Large intestine (tissue), 3 donors: ENCODE data around the gene CTSC. TPM values are rescaled to one million over a fixed set of nuclear protein-coding genes. Genes with fewer than 3 reads are reported as not detected.

Experiments used
- DNase-seq, 2 donors: peaks; one replicate each; pipeline versions ENCODE4 v3.0.0 to v3.0.0-alpha.2; 2013
- H3K27ac ChIP-seq: one replicate; pipeline ENCODE4 v1.5.1; 2013; ENCODE audit warnings: low read length
- H3K27me3 ChIP-seq: 2 replicates; pipeline ENCODE4 v1.6.1; 2013; ENCODE audit warnings: low read length; ENCODE audit not compliant: control insufficient read depth, insufficient read depth
- H3K36me3 ChIP-seq: 2 replicates; pipeline ENCODE4 v1.6.1; 2013; ENCODE audit warnings: low read length; ENCODE audit not compliant: control insufficient read depth, insufficient read depth
- H3K4me1 ChIP-seq: one replicate; pipeline ENCODE4 v1.6.1; 2013; ENCODE audit warnings: low read length; ENCODE audit not compliant: control insufficient read depth, insufficient read depth
- H3K4me3 ChIP-seq: one replicate; pipeline ENCODE4 v1.5.1; 2013; ENCODE audit warnings: low read length
- H3K9me3 ChIP-seq: one replicate; pipeline ENCODE4 v1.6.1; 2013; ENCODE audit warnings: mild to moderate bottlenecking, low read depth, low read length, moderate library complexity; ENCODE audit not compliant: control insufficient read depth
- WGBS: methylation state at CpG from one replicate; pipeline ENCODE4 v1.1.5; 2013; ENCODE audit warnings: low lambda C conversion rate; ENCODE audit not compliant: insufficient coverage; 5-methylcytosine and 5-hydroxymethylcytosine counted together
- polyA plus RNA-seq: library from polyadenylated mRNA; unstranded; fragments of 120-200 nt; gene quantifications from one replicate; pipeline ENCODE4 v1.2.1, GENCODE V29; 2013

Gene CTSC
- polyA plus RNA-seq, 1 donor = 126 TPM

GRCh38 chr11:88370782-88371181 lies 33.2 kb upstream of the CTSC start:
- H3K27ac ChIP-seq = no peak overlapping the region
- H3K36me3 ChIP-seq = no peaks in the 10 kb centered on the region
- no peaks in the 10 kb centered on the region for H3K9me3 ChIP-seq
- no peak for DNase-seq
- H3K27me3 ChIP-seq = no peaks in the 10 kb centered on the region
- no peak overlapping the region for H3K4me3 ChIP-seq
- H3K4me1 ChIP-seq = no peaks in the 10 kb centered on the region
- 83% methylated on average over 1 of the region's 2 CpGs for WGBS

- Histone ChIP-seq H3K27ac (no peak overlapping the region), H3K4me3 (no peak overlapping the region), H3K36me3 (no peaks in the 10 kb centered on the region), H3K9me3 (no peaks in the 10 kb centered on the region), H3K27me3 (no peaks in the 10 kb centered on the region), H3K4me1 (no peaks in the 10 kb centered on the region)
- no peak for DNase-seq
- no CpG with 5 or more reads among the region's 3 CpGs for WGBS
Observed at GRCh38 chr11:88367310-88367709, 29.8 kb upstream of the CTSC start.

- H3K4me1 ChIP-seq = no peaks in the 10 kb centered on the region
- DNase-seq = no peak
- H3K4me3 ChIP-seq = no peak overlapping the region
- no peaks in the 10 kb centered on the region for H3K27me3 ChIP-seq
- H3K27ac ChIP-seq = no peak overlapping the region
- no peaks in the 10 kb centered on the region for H3K9me3 ChIP-seq
- no peaks in the 10 kb centered on the region for H3K36me3 ChIP-seq
- WGBS = 100% methylated on average over 1 of the region's 2 CpGs
Observed at GRCh38 chr11:88363648-88364065, 26.1 kb upstream of the CTSC start.

- Histone ChIP-seq H3K9me3 (no peaks in the 10 kb centered on the region), H3K4me3 (no peak overlapping the region), H3K4me1 (no peaks in the 10 kb centered on the region), H3K27ac (no peak overlapping the region), H3K36me3 (no peaks in the 10 kb centered on the region), H3K27me3 (no peaks in the 10 kb centered on the region)
- DNase-seq = no peak
- WGBS = no CpG with 5 or more reads among the region's 1 CpG
Observed at GRCh38 chr11:88363004-88363403, 25.5 kb upstream of the CTSC start.

- no peak overlapping the region for H3K4me3 ChIP-seq
- 80% methylated on average over 1 of the region's 1 CpG for WGBS
- no peak overlapping the region for H3K27ac ChIP-seq
- H3K9me3 ChIP-seq = no peaks in the 10 kb centered on the region
- H3K27me3 ChIP-seq = no peaks in the 10 kb centered on the region
- no peak for DNase-seq
- no peaks in the 10 kb centered on the region for H3K36me3 ChIP-seq
- no peaks in the 10 kb centered on the region for H3K4me1 ChIP-seq
Observed at GRCh38 chr11:88360141-88360540, 22.6 kb upstream of the CTSC start.

GRCh38 chr11:88359541-88359940 lies 22.0 kb upstream of the CTSC start:
- no CpG with 5 or more reads among the region's 1 CpG for WGBS

GRCh38 chr11:88359114-88359513 lies 21.6 kb upstream of the CTSC start:
- no peaks in the 10 kb centered on the region for H3K27me3 ChIP-seq
- DNase-seq = no peak
- 100% methylated on average over 1 of the region's 1 CpG for WGBS
- H3K9me3 ChIP-seq = no peaks in the 10 kb centered on the region
- H3K4me3 ChIP-seq = no peak overlapping the region
- no peaks in the 10 kb centered on the region for H3K36me3 ChIP-seq
- H3K27ac ChIP-seq = no peak overlapping the region
- H3K4me1 ChIP-seq = no peaks in the 10 kb centered on the region

More at GRCh38 chr11:88359541-88359940, 22.0 kb upstream of the CTSC start:
- no peak for DNase-seq
- Histone ChIP-seq H3K4me1 (no peaks in the 10 kb centered on the region), H3K27me3 (no peaks in the 10 kb centered on the region), H3K36me3 (no peaks in the 10 kb centered on the region), H3K4me3 (no peak overlapping the region), H3K27ac (no peak overlapping the region), H3K9me3 (no peaks in the 10 kb centered on the region)

- 100% methylated on average over 1 of the region's 2 CpGs for WGBS
Observed at GRCh38 chr11:88358040-88358431, 20.5 kb upstream of the CTSC start.

GRCh38 chr11:88357323-88358039 lies 19.9 kb upstream of the CTSC start:
- no CpG with 5 or more reads among the region's 3 CpGs for WGBS
- DNase-seq = no peak
- Histone ChIP-seq H3K27ac (no peak overlapping the region), H3K9me3 (no peaks in the 10 kb centered on the region), H3K4me3 (no peak overlapping the region), H3K36me3 (no peaks in the 10 kb centered on the region), H3K27me3 (no peaks in the 10 kb centered on the region), H3K4me1 (no peaks in the 10 kb centered on the region)

More at GRCh38 chr11:88358040-88358431, 20.5 kb upstream of the CTSC start:
- DNase-seq = no peak
- no peaks in the 10 kb centered on the region for H3K4me1 ChIP-seq
- H3K27ac ChIP-seq = no peak overlapping the region
- no peaks in the 10 kb centered on the region for H3K9me3 ChIP-seq
- no peaks in the 10 kb centered on the region for H3K27me3 ChIP-seq
- no peak overlapping the region for H3K4me3 ChIP-seq
- H3K36me3 ChIP-seq = no peaks in the 10 kb centered on the region

GRCh38 chr11:88355887-88356286 lies 18.4 kb upstream of the CTSC start:
- H3K4me3 ChIP-seq = no peak overlapping the region
- no peak overlapping the region for H3K27ac ChIP-seq
- WGBS = no CpG with 5 or more reads among the region's 2 CpGs
- H3K27me3 ChIP-seq = no peaks in the 10 kb centered on the region
- DNase-seq = no peak
- H3K36me3 ChIP-seq = no peaks in the 10 kb centered on the region
- no peaks in the 10 kb centered on the region for H3K4me1 ChIP-seq
- no peaks in the 10 kb centered on the region for H3K9me3 ChIP-seq

- no peaks in the 10 kb centered on the region for H3K4me1 ChIP-seq
Observed at GRCh38 chr11:88354912-88355311, 17.4 kb upstream of the CTSC start.

More at GRCh38 chr11:88354912-88355311, 17.4 kb upstream of the CTSC start:
- H3K4me3 ChIP-seq = no peak overlapping the region
- no peaks in the 10 kb centered on the region for H3K36me3 ChIP-seq
- H3K27me3 ChIP-seq = no peaks in the 10 kb centered on the region
- H3K9me3 ChIP-seq = no peaks in the 10 kb centered on the region
- no peak for DNase-seq
- WGBS = 92% methylated on average over 2 of the region's 2 CpGs
- no peak overlapping the region for H3K27ac ChIP-seq
